ENCODE data around the gene MAML3. TPM values are rescaled to one million over a fixed set of nuclear protein-coding genes. Genes with fewer than 3 reads are reported as not detected.

The MAML3 gene
- total and polyA plus RNA-seq, 2 of the 13 experiments (the other 11 are each of a cell fraction or from before 2014, with no cell fraction given), result 0.05 to 0.13 TPM

DNA sequence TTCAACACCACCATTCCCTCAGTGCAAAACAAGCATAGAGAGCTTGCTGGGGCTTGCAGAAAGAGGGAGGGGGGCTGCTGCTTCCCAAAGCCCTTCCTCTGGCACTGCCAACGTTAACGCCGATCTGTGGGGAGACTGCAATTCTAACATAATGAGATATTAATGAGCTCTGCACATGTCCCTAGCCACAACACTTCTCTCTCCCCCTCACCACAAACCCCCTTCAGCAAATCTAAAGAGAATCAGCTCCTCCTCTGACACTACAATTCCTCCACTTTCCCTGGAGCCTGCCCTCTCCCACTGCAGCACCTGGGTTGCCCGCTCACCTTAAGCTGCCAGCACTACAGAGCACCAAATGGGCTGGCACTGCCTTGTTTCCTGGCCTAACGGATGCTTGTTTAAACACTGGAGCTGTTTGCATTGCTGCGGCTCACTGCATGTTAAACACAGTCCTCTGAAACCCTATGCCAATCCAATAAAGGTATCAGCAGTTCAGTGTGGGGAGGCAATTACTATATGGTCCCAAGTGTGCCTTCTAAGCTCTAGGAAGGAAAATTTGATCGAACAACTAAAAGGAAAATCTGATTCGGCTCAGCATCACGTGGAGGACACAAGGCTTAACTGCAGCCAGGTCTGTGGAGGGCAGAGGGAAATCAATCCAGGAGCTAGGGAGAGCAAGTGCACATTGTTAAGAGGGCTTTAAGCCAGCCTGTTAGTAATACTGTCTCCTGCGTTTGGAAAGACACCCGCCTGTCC, 232.4 kb downstream of the MAML3 start (continued):
- TF ChIP-seq FOXP4 (CRISPR knock-in tag; IDR thresholded peaks at IDR 0.05) (peak; percentile 52; the same call in 1 of the 2 replicates), SALL1 (CRISPR knock-in tag; IDR thresholded peaks at IDR 0.05) (peak; percentile 66; the same call in 1 of the 2 replicates), ZBTB26 (CRISPR knock-in tag; IDR thresholded peaks at IDR 0.05; ENCODE audit: borderline replicate concordance) (no peak), ZNF773 (CRISPR knock-in tag; IDR thresholded peaks at IDR 0.05; ENCODE audit: borderline replicate concordance) (no peak), ZFP36L1 (CRISPR knock-in tag; IDR thresholded peaks at IDR 0.05) (no peak), SRSF9 (IDR thresholded peaks at IDR 0.05; ENCODE audit: borderline replicate concordance, insufficient read depth, low read depth, low read length, poor library complexity, severe bottlenecking) (no peak), ZNF124 (CRISPR knock-in tag; IDR thresholded peaks at IDR 0.05) (no peak), ATF7-NPFF (CRISPR knock-in tag; IDR thresholded peaks at IDR 0.05; ENCODE audit: low read depth) (no peak), ZNF569 (CRISPR knock-in tag; IDR thresholded peaks at IDR 0.05; ENCODE audit: borderline replicate concordance) (no peak), ZNF235 (CRISPR knock-in tag; IDR thresholded peaks at IDR 0.05; ENCODE audit: borderline replicate concordance) (no peak), ZNF816 (CRISPR knock-in tag; IDR thresholded peaks at IDR 0.05; ENCODE audit: borderline replicate concordance) (no peak), ZNF629 (CRISPR knock-in tag; conservative IDR thresholded peaks at IDR 0.05) (peak; percentile 55), KDM1A (CRISPR knock-in tag; IDR thresholded peaks at IDR 0.05) (no peak), ZNF383 (CRISPR knock-in tag; IDR thresholded peaks at IDR 0.05; ENCODE audit: borderline replicate concordance) (peak; percentile 78; the same call in 1 of the 2 replicates), ZNF513 (CRISPR knock-in tag; conservative IDR thresholded peaks at IDR 0.05) (no peak), SIX4 (CRISPR knock-in tag; IDR thresholded peaks at IDR 0.05) (peak; percentile 94)
- TF ChIP-seq, protein P1, sequence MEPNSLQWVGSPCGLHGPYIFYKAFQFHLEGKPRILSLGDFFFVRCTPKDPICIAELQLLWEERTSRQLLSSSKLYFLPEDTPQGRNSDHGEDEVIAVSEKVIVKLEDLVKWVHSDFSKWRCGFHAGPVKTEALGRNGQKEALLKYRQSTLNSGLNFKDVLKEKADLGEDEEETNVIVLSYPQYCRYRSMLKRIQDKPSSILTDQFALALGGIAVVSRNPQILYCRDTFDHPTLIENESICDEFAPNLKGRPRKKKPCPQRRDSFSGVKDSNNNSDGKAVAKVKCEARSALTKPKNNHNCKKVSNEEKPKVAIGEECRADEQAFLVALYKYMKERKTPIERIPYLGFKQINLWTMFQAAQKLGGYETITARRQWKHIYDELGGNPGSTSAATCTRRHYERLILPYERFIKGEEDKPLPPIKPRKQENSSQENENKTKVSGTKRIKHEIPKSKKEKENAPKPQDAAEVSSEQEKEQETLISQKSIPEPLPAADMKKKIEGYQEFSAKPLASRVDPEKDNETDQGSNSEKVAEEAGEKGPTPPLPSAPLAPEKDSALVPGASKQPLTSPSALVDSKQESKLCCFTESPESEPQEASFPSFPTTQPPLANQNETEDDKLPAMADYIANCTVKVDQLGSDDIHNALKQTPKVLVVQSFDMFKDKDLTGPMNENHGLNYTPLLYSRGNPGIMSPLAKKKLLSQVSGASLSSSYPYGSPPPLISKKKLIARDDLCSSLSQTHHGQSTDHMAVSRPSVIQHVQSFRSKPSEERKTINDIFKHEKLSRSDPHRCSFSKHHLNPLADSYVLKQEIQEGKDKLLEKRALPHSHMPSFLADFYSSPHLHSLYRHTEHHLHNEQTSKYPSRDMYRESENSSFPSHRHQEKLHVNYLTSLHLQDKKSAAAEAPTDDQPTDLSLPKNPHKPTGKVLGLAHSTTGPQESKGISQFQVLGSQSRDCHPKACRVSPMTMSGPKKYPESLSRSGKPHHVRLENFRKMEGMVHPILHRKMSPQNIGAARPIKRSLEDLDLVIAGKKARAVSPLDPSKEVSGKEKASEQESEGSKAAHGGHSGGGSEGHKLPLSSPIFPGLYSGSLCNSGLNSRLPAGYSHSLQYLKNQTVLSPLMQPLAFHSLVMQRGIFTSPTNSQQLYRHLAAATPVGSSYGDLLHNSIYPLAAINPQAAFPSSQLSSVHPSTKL (CRISPR knock-in tag; IDR thresholded peaks at IDR 0.05), result peak; percentile 21; the same call in 1 of the 2 replicates
- TF ChIP-seq, protein P2, sequence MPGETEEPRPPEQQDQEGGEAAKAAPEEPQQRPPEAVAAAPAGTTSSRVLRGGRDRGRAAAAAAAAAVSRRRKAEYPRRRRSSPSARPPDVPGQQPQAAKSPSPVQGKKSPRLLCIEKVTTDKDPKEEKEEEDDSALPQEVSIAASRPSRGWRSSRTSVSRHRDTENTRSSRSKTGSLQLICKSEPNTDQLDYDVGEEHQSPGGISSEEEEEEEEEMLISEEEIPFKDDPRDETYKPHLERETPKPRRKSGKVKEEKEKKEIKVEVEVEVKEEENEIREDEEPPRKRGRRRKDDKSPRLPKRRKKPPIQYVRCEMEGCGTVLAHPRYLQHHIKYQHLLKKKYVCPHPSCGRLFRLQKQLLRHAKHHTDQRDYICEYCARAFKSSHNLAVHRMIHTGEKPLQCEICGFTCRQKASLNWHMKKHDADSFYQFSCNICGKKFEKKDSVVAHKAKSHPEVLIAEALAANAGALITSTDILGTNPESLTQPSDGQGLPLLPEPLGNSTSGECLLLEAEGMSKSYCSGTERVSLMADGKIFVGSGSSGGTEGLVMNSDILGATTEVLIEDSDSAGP (CRISPR knock-in tag; IDR thresholded peaks at IDR 0.05; ENCODE audit: borderline replicate concordance), result 0 out of 2 replicates have a peak, but pooled peaks have one; percentile 18

Measured in HepG2 (cell line).